Fibroblast of pulmonary artery (primary cell): ENCODE measurements around the gene KDM4C.

Experiments used
- DNase-seq: peaks from one replicate; pipeline ENCODE4 v3.0.0-alpha.2; 2010; ENCODE audit warnings: low read depth
- H3K4me3 ChIP-seq: replicated peaks from 2 replicates; pipeline ENCODE4 v1.5.1; 2011; ENCODE audit warnings: low read depth, mild to moderate bottlenecking, control low read depth, low read length, moderate library complexity
- TF ChIP-seq, protein P1 (sequence below): IDR thresholded peaks from 2 replicates; pipeline ENCODE4 v1.5.1; 2011; ENCODE audit warnings: mild to moderate bottlenecking, control low read depth, low read length, inconsistent platforms; ENCODE audit errors: missing control alignments

The KDM4C gene

DNA sequence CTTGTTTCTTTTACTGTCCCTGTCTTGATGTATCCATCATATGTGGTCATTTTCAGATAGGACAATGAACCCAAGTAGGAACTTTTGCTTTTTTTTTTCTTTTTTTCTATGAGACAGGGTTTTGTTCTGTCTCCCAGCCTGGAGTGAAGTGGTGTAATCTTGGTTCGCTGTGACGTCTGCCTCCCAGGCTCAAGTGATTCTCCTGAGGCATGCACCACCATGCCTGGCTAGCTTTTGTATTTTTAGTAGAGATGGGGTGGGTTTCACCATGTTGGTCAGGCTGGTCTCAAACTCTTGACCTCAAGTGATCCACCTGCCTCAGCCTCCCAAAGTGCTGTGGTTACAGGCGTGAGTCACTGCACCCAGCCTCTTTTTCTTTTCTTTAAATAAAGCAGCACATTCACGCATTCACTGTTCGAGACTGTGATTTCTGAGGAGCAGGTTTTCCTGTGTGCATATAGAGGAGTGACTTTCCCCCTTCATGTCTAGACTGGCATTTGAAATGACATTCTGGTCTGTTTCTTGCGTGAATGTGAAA, 448.5 kb downstream of the KDM4C start:
- no peak overlapping the region for H3K4me3 ChIP-seq
- no peak for DNase-seq
- TF ChIP-seq, protein P1, sequence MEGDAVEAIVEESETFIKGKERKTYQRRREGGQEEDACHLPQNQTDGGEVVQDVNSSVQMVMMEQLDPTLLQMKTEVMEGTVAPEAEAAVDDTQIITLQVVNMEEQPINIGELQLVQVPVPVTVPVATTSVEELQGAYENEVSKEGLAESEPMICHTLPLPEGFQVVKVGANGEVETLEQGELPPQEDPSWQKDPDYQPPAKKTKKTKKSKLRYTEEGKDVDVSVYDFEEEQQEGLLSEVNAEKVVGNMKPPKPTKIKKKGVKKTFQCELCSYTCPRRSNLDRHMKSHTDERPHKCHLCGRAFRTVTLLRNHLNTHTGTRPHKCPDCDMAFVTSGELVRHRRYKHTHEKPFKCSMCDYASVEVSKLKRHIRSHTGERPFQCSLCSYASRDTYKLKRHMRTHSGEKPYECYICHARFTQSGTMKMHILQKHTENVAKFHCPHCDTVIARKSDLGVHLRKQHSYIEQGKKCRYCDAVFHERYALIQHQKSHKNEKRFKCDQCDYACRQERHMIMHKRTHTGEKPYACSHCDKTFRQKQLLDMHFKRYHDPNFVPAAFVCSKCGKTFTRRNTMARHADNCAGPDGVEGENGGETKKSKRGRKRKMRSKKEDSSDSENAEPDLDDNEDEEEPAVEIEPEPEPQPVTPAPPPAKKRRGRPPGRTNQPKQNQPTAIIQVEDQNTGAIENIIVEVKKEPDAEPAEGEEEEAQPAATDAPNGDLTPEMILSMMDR: no peak

- DNase-seq: no peak
- TF ChIP-seq, protein P1: no peak
- no peak overlapping the region for H3K4me3 ChIP-seq
Observed at GRCh38 chr9:7209016-7209715, 451.4 kb downstream of the KDM4C start.

DNA sequence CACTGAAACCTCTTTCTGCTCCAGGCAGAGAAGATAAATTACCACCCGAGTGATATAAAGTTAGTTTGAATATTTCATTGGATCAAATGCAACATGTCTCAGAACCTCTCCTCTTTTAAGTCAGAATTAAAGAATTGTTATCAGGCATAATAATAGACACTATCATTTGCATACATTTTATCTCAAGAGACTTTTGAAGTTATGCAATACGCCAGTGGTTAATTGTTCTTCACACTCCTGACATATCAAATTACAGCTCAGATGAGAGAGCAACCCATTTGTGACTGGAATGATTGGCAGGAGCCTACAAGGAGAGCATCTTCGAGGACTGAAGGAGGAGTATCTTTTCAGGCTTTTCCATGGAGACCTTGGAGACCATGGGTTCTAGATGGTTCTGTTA, 452.2 kb downstream of the KDM4C start:
- H3K4me3 ChIP-seq: no peak overlapping the region
- no peak for DNase-seq
- TF ChIP-seq, protein P1: no peak

DNA sequence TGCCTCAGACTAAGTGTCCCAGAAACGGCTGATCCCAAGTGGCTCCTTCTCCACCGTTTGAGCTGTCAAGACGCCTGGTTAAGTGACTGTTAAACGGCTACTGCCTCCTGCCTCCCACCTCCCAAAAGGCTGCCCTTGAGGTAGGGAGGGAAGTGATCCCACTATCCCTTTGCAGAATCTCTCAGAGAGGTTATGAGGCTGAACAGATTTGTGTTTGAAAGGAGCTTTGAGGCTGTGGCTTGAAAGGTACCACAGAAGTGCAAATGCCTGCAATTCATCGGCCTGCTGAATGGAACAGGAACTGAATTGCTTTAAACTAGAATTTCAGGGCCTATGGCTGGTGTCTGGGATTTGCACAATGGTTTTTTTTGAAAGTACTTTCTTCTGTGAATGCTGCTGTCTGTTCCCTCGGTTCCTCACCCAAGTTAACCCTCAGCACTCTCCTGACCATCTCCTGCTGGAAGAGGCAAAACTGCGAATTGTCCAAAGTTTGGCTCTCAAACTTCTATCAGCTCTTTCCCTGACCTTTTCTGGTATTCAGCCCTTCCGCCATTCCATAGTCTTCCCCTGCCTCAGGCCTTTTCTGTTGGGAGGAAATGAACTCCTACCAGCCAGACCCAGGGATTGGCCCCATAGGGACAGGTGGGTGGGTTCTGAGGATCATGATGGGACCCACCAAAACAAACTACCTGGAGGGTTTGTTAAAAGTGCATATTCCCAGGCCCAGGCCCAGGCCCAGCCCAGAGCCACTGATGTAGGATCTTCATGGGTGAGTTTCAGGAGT, 453.3 kb downstream of the KDM4C start:
- TF ChIP-seq, protein P1: no peak
- no peak for DNase-seq
- no peak overlapping the region for H3K4me3 ChIP-seq

DNA sequence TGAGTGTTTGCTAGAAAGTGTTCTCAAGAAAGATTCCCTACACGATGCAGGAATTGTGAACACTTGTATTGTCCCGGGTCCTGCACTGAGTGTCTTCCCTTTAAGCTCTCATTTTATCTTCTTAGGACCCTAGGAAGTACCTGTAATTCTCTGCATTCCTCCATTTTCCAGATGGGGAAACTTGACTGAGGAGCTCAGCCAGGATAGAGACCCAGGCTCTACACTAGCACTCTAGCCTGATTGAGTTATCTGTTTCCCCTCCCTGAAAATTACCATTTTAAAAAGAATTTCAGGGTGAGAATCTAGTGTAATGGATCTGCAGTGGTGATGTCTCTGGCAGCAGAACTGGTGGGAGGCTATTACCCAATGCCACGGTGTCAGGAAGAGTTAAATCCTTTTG, 453.9 kb downstream of the KDM4C start:
- TF ChIP-seq, protein P1: no peak
- no peak for DNase-seq
- H3K4me3 ChIP-seq: no peak overlapping the region

DNA sequence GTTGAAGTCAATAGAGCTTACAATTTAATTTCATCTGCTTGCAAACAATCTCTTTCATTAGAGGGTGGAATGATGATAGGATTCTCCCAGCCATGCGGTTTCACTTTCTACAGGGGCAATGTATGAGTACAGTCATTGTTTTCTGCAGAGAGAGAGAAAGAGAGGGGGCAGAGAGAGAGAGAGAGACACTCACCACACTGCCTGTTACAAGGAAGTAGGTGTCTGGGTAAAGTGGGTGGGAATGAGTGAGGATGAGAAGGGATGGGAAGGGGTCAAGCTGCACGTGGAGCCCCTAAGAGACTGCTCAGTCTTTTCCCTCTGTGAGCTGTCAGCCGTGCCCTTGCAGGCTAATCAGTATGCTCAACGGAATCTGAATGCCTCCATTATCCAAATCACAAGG, 454.3 kb downstream of the KDM4C start:
- H3K4me3 ChIP-seq: no peak overlapping the region
- TF ChIP-seq, protein P1: no peak
- DNase-seq: no peak
